Activated CD8-positive, alpha-beta memory T cell treated with anti-CD3 and anti-CD28 coated beads for 48 hours (primary cell): ENCODE measurements around the gene SIGLEC6.

Source experiments
- DNase-seq, 3 experiments: peaks; one replicate each; pipeline ENCODE4 v3.0.0-alpha.2; 2020; ENCODE audit warnings: low read depth in 2 of 3, low spot score in 2 of 3

The SIGLEC6 gene

GRCh38 chr19:51477344-51477743, 54.1 kb downstream of the SIGLEC6 start:
- no peak for DNase-seq

GRCh38 chr19:51476164-51476563, 55.3 kb downstream of the SIGLEC6 start:
- no peak for DNase-seq

- DNase-seq, result peak; percentile 54 to 98 (median 89)
Measured at GRCh38 chr19:51473009-51473707, 58.3 kb downstream of the SIGLEC6 start.

- no peak for DNase-seq
Measured at GRCh38 chr19:51472607-51473006, 58.9 kb downstream of the SIGLEC6 start.

- no peak for DNase-seq
Measured at GRCh38 chr19:51471527-51471926, 59.9 kb downstream of the SIGLEC6 start.

GRCh38 chr19:51470966-51471365, 60.5 kb downstream of the SIGLEC6 start:
- no peak for DNase-seq

GRCh38 chr19:51469629-51470028, 61.8 kb downstream of the SIGLEC6 start:
- no peak for DNase-seq

GRCh38 chr19:51469162-51469561, 62.3 kb downstream of the SIGLEC6 start:
- no peak for DNase-seq

GRCh38 chr19:51468545-51468920, 62.9 kb downstream of the SIGLEC6 start:
- DNase-seq, result no peak

- no peak for DNase-seq
Measured at GRCh38 chr19:51467864-51468544, 63.5 kb downstream of the SIGLEC6 start.
